H7 (cell line): Measurements from ENCODE around the gene DNAH14. TPM values are rescaled to one million over a fixed set of nuclear protein-coding genes. Genes with fewer than 3 reads are reported as not detected.
A peak's percentile ranks its signal among the peaks of the same experiment; 100 is the strongest.
"Not testable (repeated sequence)": the region's sequence is repeated elsewhere in the genome, so short reads cannot be mapped to it uniquely, and the experiment has no call there.

Experiments
- DNase-seq: peaks from one replicate; pipeline ENCODE4 v3.0.0; 2012
- H3K27me3 ChIP-seq: 2 replicates; pipeline ENCODE4 v1.6.0; 2011; ENCODE audit warnings: mild to moderate bottlenecking, low read length; ENCODE audit not compliant: control insufficient read depth, insufficient read depth
- H3K36me3 ChIP-seq: replicated peaks from 2 replicates; pipeline ENCODE4 v1.5.1; 2011; ENCODE audit warnings: low read length; ENCODE audit not compliant: control insufficient read depth, insufficient read depth
- H3K4me3 ChIP-seq: 2 replicates; pipeline ENCODE4 v1.5.1; 2011; ENCODE audit warnings: low read depth, mild to moderate bottlenecking, control low read depth, low read length, moderate library complexity; ENCODE audit not compliant: insufficient read depth
- total RNA-seq: library from RNA; depleted of rRNA; stranded (reverse); fragments of >200 nt; shearing (Covaris generic); gene quantifications from 2 replicates; pipeline ENCODE4 v1.2.3, GENCODE V29; 2014

DNAH14 gene
- total RNA-seq, 1 experiment from 2014 or later: 42.9 TPM

DNA sequence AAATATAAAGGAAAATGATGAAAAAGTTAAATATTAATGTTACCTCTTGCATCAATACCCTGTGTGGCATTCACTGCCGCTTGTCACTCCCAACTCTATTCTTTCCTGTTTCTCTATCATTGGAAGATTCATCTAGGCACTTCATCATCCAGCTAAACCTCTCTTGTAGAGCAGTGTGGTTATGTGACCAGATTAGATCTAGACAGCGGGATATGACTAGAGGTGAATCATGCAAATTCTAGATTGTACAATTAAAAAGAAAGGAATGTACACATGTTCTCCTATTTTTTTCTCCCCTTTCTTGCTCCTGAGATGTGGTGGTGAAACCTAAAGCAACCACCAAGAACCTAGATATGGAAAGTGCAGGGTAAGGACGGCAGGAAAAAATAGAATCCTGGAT lies 324.3 kb downstream of the DNAH14 start:
- Histone ChIP-seq H3K27me3 (no peaks in the 10 kb centered on the region), H3K36me3 (no peaks in the 10 kb centered on the region), H3K4me3 (no peak overlapping the region)
- DNase-seq: no peak

DNA sequence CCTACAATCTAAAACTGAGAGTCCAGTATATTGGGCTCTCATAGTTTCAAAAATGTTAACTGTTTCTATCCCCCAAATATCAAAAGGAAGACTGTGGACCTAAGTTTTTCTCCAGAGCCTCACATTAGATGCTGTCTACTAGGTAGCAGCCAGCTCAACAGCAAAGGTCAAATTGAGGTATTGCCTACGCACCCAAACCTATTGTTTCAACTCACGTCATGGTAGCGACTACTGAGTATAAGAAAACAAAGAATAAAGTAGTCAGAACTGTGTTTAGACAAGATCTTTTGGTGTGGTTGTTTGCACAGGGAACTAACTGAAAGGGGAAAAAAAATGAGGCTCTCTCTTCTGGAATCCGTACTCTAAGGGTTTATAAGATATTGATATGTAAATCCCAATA lies 325.2 kb downstream of the DNAH14 start:
- no peak for DNase-seq
- Histone ChIP-seq H3K27me3 (no peaks in the 10 kb centered on the region), H3K4me3 (no peak overlapping the region), H3K36me3 (no peaks in the 10 kb centered on the region)

DNA sequence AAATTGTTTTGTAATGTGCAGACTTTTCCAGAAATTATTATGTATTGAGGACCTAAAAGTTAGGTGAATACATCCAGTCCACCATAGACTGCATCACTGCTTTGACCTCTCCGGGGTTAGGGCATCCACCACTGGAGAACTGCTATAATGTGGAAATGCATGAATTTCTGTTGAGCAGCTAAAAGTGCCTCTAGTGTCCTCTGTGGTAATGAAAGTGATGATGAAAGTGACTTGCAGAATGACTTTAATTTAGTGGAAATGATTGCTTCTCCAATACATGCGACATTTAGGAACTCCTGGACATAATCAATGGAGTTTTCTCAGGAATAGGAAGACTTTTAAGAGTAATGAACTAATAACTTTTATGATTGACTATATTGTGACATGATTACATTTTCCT lies 327.6 kb downstream of the DNAH14 start:
- Histone ChIP-seq H3K4me3 (no peak overlapping the region), H3K27me3 (no peaks in the 10 kb centered on the region), H3K36me3 (no peaks in the 10 kb centered on the region)
- no peak for DNase-seq

DNA sequence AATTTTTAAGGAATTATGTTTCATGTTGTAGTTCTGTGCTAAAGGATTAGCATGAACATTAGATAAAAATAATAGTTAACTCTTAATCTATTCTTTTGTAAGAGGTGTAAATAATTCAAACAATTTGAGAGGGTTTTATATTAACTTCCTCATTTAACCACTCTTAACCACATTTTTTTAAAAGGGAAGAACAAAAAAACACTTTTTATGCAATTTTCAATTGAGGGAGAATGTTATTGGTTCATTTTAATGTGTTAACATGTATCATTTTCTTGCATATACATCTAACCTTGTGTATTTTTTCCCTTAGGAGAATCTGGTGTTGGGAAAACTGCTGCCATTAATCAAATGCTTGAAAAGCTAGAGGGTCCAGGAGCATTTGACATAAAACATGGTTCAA lies 329.3 kb downstream of the DNAH14 start:
- no peaks in the 10 kb centered on the region for H3K36me3 ChIP-seq
- no peak overlapping the region for H3K4me3 ChIP-seq
- H3K27me3 ChIP-seq: no peaks in the 10 kb centered on the region
- no peak for DNase-seq

DNA sequence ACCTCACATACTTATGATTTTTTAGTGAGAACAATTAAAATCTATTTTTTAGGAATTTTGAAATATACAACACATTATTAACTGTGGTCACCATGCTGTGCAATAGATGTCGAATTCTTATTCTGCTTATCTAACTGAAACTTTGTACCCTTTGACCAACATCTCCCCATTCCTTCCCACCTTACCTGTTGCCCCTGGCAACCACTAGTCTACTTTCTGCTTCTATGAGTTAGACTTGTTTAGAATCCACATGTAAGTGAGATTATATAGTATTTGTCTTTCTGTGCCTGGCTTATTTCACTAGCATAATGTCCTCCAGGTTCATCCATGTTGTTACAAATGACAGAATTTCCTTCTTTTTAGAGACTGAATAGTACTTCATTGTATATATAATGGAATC lies 330.1 kb downstream of the DNAH14 start:
- no peak overlapping the region for H3K4me3 ChIP-seq
- no peaks in the 10 kb centered on the region for H3K27me3 ChIP-seq
- H3K36me3 ChIP-seq: no peaks in the 10 kb centered on the region
- no peak for DNase-seq

DNA sequence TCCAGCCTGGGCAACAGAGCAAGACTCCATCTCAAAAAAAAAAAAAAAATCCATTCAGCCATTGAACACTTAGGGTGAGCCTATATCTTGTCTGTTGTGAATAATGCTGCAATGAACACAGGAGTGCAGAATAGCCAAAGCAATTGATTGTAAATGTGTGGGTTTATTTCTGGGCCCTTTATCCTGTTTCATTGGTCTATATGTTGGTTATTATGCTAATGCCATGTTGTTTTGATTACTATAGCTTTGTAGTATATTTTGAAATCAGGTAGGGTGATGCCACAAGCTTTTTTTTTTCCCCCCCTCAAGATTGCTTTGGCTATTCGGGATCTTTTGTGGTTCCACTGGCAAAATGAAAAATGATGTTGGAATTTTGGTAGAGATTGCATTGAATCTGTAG lies 330.8 kb downstream of the DNAH14 start:
- Histone ChIP-seq H3K36me3 (no peaks in the 10 kb centered on the region), H3K27me3 (no peaks in the 10 kb centered on the region), H3K4me3 (no peak overlapping the region)
- no peak for DNase-seq

DNA sequence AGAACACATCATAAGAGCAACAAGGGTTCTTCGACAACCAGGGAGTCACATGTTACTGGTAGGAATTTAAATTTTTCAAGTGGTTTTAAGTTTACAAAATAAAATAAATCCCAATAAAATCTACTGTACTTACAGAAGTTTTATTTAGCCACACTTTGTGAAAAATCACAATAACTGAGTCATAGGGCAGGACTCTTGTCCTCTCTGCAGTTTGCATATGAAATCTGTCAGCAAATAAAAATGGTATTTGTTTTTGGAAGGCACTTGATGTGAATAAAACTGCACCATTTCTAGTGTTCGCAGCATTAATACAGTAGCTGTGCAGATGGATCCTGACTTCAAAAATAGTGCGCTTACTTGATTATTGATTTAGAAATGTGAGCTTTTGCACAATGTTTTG lies 348.0 kb downstream of the DNAH14 start:
- no peak for DNase-seq
- no peaks in the 10 kb centered on the region for H3K36me3 ChIP-seq
- no peak overlapping the region for H3K4me3 ChIP-seq
- H3K27me3 ChIP-seq: no peaks in the 10 kb centered on the region

DNA sequence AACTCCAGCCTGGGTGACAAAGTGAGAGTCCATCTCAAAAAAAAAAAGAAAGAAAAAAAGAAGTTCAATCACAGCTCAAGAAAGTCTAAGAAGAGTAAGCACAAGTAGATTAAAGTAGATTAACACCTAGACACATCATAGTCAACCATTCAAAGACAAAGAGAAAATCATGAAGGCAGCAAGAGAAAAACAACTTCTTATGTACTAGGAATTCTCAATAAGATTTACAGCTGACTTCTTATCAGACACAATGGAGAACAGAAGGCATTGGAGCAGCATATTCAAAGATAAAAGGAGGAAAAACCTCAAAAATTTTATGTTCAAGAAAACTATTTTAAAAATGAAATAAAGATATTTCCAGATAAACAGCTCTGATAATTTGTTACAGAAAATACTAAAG lies 351.1 kb downstream of the DNAH14 start:
- Histone ChIP-seq H3K36me3 (no peaks in the 10 kb centered on the region), H3K4me3 (no peak overlapping the region), H3K27me3 (no peaks in the 10 kb centered on the region)
- no peak for DNase-seq

DNA sequence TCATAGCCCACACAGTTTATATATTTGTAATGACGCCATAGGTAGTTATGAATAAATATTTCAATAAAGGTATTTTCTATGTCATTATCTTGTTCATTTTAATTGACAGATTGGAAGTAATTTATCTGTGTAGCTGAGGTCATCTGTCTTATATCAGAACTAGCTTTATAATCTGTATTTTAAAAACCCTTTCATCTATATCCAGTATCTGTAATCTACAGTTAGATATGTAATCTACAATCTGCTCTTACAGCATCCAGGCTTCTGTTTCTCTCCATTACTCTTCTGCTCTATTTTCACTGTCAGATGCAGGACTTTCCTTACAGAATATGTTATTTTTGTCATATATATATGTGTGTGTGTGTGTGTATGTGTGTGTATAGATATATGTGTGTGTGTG lies 360.8 kb downstream of the DNAH14 start:
- H3K27me3 ChIP-seq: no peaks in the 10 kb centered on the region
- no peak for DNase-seq
- no peaks in the 10 kb centered on the region for H3K36me3 ChIP-seq
- no peak overlapping the region for H3K4me3 ChIP-seq

DNA sequence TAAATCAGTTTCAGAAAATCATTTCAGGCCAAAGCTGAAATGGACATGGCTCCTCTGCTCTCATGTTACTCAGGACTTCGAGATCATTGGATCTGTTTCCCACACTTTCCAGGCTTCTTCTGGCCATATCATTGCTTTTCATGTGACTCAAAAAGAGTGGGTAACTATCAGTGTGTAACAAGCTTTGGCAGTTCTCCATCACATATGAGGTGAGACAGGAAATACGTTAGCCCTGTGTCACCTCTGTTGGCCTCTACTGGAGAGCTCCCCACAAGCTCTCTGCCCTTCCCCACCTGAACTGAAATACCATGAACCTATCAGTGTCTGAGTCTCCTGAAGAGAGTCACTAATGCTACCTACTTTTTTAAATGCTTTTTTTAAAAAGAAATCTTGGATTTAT lies 370.1 kb downstream of the DNAH14 start:
- H3K27me3 ChIP-seq: no peaks in the 10 kb centered on the region
- no peak for DNase-seq
- H3K36me3 ChIP-seq: no peaks in the 10 kb centered on the region
- H3K4me3 ChIP-seq: no peak overlapping the region

DNA sequence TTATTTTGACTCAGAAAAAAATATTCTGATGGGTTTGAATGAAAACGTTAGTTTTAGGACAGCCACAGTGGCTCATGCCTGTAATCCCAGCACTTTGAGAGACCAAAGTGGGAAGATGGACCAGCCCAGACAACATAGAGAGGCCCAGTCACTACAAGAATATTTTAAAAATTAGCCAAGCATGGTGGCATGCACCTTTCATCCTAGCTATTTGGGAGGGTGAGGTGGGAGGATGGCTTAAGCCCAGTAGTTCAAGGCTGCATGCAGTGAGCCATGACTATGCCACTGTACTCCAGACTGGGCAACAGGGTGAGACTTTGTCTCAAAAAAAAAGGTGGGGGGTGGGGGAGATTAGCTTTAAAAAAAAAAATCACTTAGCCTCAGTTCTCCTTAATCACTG lies 370.9 kb downstream of the DNAH14 start:
- no peak for DNase-seq
- Histone ChIP-seq H3K36me3 (no peaks in the 10 kb centered on the region), H3K4me3 (no peak overlapping the region), H3K27me3 (no peaks in the 10 kb centered on the region)

DNA sequence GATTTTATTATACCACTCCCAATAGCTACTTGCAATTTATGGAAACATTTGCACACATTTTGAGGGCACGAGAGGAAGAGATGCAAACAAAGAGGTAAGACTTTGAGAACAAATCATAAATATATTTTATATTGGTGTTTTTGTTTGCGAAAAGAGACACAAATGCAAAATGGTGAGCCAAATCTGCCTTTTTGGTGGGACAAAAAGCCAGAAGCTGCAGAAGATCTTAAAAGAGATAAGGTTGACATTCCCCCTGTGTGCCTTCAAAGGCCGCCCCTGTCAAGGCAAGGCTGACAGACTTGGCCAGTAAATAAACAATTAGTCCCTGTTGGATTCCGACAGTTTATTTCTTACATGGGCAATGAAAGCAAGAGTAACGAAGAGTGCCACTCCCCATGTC lies 375.5 kb downstream of the DNAH14 start:
- Histone ChIP-seq H3K36me3 (no peaks in the 10 kb centered on the region), H3K4me3 (no peak overlapping the region), H3K27me3 (no peaks in the 10 kb centered on the region)
- no peak for DNase-seq

DNA sequence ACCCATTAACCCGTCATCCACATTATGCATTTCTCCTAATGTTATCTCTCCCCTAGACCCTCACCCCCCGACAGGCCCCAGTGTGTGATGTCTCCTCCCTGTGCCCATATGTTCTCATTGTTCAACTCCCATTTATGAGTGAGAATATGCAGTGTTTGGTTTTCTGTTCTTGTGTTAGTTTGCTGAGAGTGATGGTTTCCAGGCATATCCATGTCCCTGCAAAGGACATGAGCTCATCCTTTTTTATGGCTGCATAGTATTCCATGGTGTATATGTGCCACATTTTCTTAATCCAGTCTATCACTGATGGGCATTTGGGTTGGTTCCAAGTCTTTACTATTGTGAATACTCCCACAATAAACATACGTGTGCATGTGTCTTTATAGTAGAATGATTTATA lies 381.1 kb downstream of the DNAH14 start:
- not testable (repeated sequence) for H3K36me3 ChIP-seq, H3K27me3 ChIP-seq, H3K4me3 ChIP-seq, DNase-seq

DNA sequence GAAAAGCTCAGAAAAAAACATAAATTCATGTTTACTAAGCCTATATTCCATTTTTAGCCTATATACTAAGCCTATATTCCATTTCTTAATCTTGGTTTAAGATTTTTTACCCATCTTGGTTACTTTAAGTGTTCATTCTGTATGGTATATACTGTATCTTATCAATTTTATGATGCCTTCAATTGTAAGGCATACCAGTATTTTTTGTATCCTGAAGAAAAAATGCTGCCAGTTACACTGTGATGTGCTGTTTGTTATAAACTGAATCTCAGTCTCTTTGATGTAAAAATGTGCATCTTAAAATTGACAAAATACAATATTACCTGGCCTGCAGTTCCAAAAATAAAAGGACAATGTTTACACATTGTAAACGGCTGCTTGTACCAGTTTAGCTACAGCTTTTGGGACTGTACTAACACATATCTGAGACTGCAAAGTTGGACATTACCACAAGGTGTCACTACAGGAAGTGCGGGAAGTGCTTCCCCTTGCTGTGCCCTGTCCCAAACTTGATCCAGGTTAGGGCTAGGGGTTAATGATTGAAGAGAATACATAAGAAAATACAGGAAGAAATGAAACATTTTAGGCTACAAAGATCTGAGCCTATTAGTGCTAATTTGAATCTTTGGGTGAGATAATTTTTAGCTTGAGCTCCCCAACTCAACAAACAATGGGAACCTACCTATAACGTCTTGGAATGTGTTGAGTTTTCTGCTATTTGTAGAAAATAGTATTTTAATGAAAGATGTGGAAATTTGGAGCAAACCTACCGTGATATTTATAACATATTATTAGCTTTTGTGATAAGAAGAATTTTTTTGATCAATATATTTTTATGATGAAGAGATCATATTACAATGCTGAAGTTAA lies 389.5 kb downstream of the DNAH14 start:
- Histone ChIP-seq H3K4me3 (no peak overlapping the region), H3K36me3 (no peaks in the 10 kb centered on the region), H3K27me3 (no peaks in the 10 kb centered on the region)
- DNase-seq: peak; percentile 27

DNA sequence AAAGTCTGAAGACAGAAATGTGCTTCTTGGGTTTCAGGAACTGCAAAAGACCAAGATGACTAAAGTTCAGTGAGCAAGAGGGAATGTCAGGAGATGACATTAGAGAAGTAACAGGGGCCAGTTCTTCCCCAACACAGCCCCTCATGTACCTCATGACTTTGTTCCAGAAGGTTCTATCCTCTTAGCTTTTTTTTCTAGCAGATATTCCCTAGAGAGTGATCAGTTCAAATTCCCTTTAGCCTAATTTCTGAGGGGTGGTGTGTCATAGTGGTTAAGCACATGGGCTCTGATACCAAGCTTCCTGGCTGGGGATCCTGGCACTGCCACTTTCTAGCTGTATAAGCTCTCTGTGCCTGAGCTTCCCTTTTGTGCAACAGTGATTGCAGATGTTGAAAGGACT lies 390.4 kb downstream of the DNAH14 start:
- no peaks in the 10 kb centered on the region for H3K27me3 ChIP-seq
- DNase-seq: no peak
- no peaks in the 10 kb centered on the region for H3K36me3 ChIP-seq
- H3K4me3 ChIP-seq: no peak overlapping the region

DNA sequence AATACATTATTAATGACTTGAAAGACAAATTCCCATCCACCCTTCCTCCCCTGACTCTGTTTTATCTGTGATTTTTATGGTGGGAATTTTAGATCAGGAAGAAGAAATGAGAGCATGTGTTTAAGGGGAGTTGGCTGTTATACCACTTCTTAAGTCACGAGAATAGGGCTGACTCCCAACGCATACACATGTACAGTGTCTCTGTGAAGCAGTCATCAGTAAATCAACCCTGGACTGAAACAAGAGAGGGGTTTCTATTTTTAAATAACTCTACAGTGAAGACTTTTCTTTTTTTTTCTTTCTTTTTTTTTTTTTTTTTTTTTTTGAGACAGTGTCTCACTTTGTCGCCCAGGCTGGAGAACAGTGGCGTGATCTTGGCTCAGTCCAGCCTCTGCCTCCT lies 392.3 kb downstream of the DNAH14 start:
- no peaks in the 10 kb centered on the region for H3K36me3 ChIP-seq
- H3K27me3 ChIP-seq: no peaks in the 10 kb centered on the region
- no peak overlapping the region for H3K4me3 ChIP-seq
- no peak for DNase-seq
